Lower leg skin (tissue), 4 donors: ENCODE data around the gene ZNF428. TPM values are rescaled to one million over a fixed set of nuclear protein-coding genes. Genes with fewer than 3 reads are reported as not detected.
"Not testable (repeated sequence)": the region's sequence is repeated elsewhere in the genome, so short reads cannot be mapped to it uniquely, and the experiment has no call there.

Experiments used
- DNase-seq, 2 donors: peaks; one replicate each; pipeline ENCODE4 v3.0.0-alpha.2; 2019; ENCODE audit warnings: low spot score in 2 of 2
- H3K4me3 ChIP-seq: fragments of 200-600 bp; sonication (generic); 2 replicates; pipeline ENCODE4 v1.5.1; 2017; ENCODE audit warnings: mild to moderate bottlenecking, low read depth; ENCODE audit not compliant: poor library complexity, severe bottlenecking
- CTCF ChIP-seq, 3 donors: fragments of 450-650 bp; IDR thresholded peaks; one replicate each; pipeline ENCODE4 v1.5.1; 2016; ENCODE audit warnings: antibody characterized with exemption in 3 of 3, mild to moderate bottlenecking in 3 of 3, moderate library complexity in 2 of 3
- POLR2A ChIP-seq, 2 donors: fragments of 450-650 bp; IDR thresholded peaks; one replicate each; pipeline ENCODE4 v1.6.1; 2016 to 2017; ENCODE audit warnings: antibody characterized with exemption in 2 of 2, mild to moderate bottlenecking in 1 of 2, moderate library complexity in 1 of 2
- WGBS, 2 donors: methylation state at CpG; one replicate each; pipeline ENCODE4 v1.1.5; 2018; 5-methylcytosine and 5-hydroxymethylcytosine counted together
- intact Hi-C: fragments of 100-400 bp; cut with DNase I; formaldehyde crosslinking; loops from one replicate; pipeline ENCODE4 v1.15.0; 2023; ENCODE audit warnings: low total_unique reads
- total RNA-seq, 4 donors: library from RNA; depleted of rRNA; stranded (reverse); fragments of >200 nt; gene quantifications; one replicate each; pipeline ENCODE4 v1.1.0, GENCODE V29; 2016

ZNF428 gene
- total RNA-seq, 4 donors from 2014 or later = 5.3 to 27.3 (median 15.1) TPM

GRCh38 chr19:43652546-43652874 lies 33.1 kb upstream of the ZNF428 start:
- no peak for TF ChIP-seq CTCF (IDR thresholded peaks at IDR 0.05)
- no peak for TF ChIP-seq POLR2A (IDR thresholded peaks at IDR 0.05)
- no peak overlapping the region for H3K4me3 ChIP-seq
- WGBS, 2 donors = 66 to 72% methylated on average over 5 of the region's 5 CpGs
- DNase-seq = no peak
- intact Hi-C loops = no loop called here

- 71 to 73% methylated on average over 14 of the region's 14 CpGs for WGBS, 2 donors
- H3K4me3 ChIP-seq = no peak overlapping the region
- no peak for TF ChIP-seq POLR2A (IDR thresholded peaks at IDR 0.05)
- DNase-seq = peak in 1 of 2 donors; percentile 57
- intact Hi-C loops = no loop called here
These were observed 32.5 kb upstream of the ZNF428 start for GRCh38 chr19:43651758-43652545.

GRCh38 chr19:43650276-43650675 lies 30.8 kb upstream of the ZNF428 start:
- DNase-seq, H3K4me3 ChIP-seq, intact Hi-C loops: not testable (repeated sequence)
- WGBS, 2 donors = 92 to 96% methylated on average over 7 of the region's 7 CpGs

GRCh38 chr19:43649514-43649913 lies 30.1 kb upstream of the ZNF428 start:
- intact Hi-C loops = no loop called here
- WGBS, 2 donors = 75 to 79% methylated on average over 2 of the region's 2 CpGs
- no peak overlapping the region for H3K4me3 ChIP-seq
- TF ChIP-seq CTCF (IDR thresholded peaks at IDR 0.05) = no peak
- no peak for TF ChIP-seq POLR2A (IDR thresholded peaks at IDR 0.05)
- DNase-seq = no peak

GRCh38 chr19:43648633-43649032 lies 29.2 kb upstream of the ZNF428 start:
- no peak for DNase-seq
- no peak overlapping the region for H3K4me3 ChIP-seq
- TF ChIP-seq CTCF (IDR thresholded peaks at IDR 0.05) (no peak), POLR2A (IDR thresholded peaks at IDR 0.05) (no peak)
- 95 to 97% methylated on average over 6 of the region's 6 CpGs for WGBS, 2 donors
- intact Hi-C loops = no loop called here

- H3K4me3 ChIP-seq = no peak overlapping the region
- 68% methylated on average over 13 of the region's 13 CpGs for WGBS, 2 donors
- TF ChIP-seq POLR2A (IDR thresholded peaks at IDR 0.05) (no peak), CTCF (IDR thresholded peaks at IDR 0.05) (no peak)
- intact Hi-C loops = no loop called here
- no peak for DNase-seq
These were observed 24.8 kb upstream of the ZNF428 start for GRCh38 chr19:43644181-43644580.

- DNase-seq = no peak
- 29 to 41% methylated on average over 3 of the region's 3 CpGs for WGBS, 2 donors
- intact Hi-C loops = no loop called here
- no peak for TF ChIP-seq POLR2A (IDR thresholded peaks at IDR 0.05)
- no peak for TF ChIP-seq CTCF (IDR thresholded peaks at IDR 0.05)
- H3K4me3 ChIP-seq = no peak overlapping the region
These were observed 23.9 kb upstream of the ZNF428 start for GRCh38 chr19:43643326-43643725.
